PC-3 (cell line): ENCODE measurements around the gene ETV3L. TPM values are rescaled to one million over a fixed set of nuclear protein-coding genes. Genes with fewer than 3 reads are reported as not detected.

Source experiments
- ATAC-seq: fragments of 200-7000 bp; cut with Tn5 transposase; 2 replicates; pipeline ENCODE4 v1.9.1; 2020; ENCODE audit warnings: mild to moderate bottlenecking, moderate library complexity
- BruUV-seq: library from RNA; stranded (reverse); fragments of 400-500 nt; replicated peaks from 2 replicates; lab custom pipeline; 2021; lab: Mats Ljungman, UMichigan
- CTCF ChIA-PET: fragments of 300-600 bp; sonication (Branson Sonifier 250); formaldehyde crosslinking; loops from one replicate; lab custom pipeline; 2022; ENCODE audit warnings: antibody characterized with exemption; lab: Charles Lee
- POLR2A ChIA-PET: fragments of 300-600 bp; sonication (Branson Sonifier 250); formaldehyde crosslinking; loops from one replicate; lab custom pipeline; 2022; ENCODE audit warnings: antibody characterized with exemption; ENCODE audit not compliant: unreplicated experiment; lab: Charles Lee
- DNase-seq: peaks from one replicate; pipeline ENCODE4 v3.0.0-alpha.2; 2015
- H2AFZ ChIP-seq: fragments of 300-600 bp; sonication (generic); 2 replicates; pipeline ENCODE4 v1.6.0; 2016; ENCODE audit warnings: antibody characterized with exemption, low read length
- H3F3A ChIP-seq: fragments of 300-600 bp; sonication (generic); one replicate; pipeline ENCODE4 v1.6.0; 2017; ENCODE audit warnings: antibody characterized with exemption, low read length, control low read depth, mild to moderate bottlenecking; ENCODE audit not compliant: unreplicated experiment
- H3K27ac ChIP-seq: fragments of 300-600 bp; sonication (generic); 2 replicates; pipeline ENCODE4 v1.5.1; 2016; ENCODE audit warnings: mild to moderate bottlenecking, low read length
- H3K27me3 ChIP-seq: fragments of 300-600 bp; sonication (generic); 2 replicates; pipeline ENCODE4 v1.6.1; 2016; ENCODE audit warnings: low read length, mixed read lengths
- H3K36me3 ChIP-seq: fragments of 300-600 bp; sonication (generic); 2 replicates; pipeline ENCODE4 v1.6.1; 2016; ENCODE audit warnings: low read depth, mixed run types, low read length, mixed read lengths
- H3K4me1 ChIP-seq: fragments of 300-600 bp; sonication (generic); 2 replicates; pipeline ENCODE4 v1.5.1; 2016; ENCODE audit warnings: low read length; ENCODE audit not compliant: insufficient read depth
- H3K4me2 ChIP-seq: fragments of 300-600 bp; sonication (generic); 2 replicates; pipeline ENCODE4 v1.6.0; 2016; ENCODE audit warnings: low read length
- H3K4me3 ChIP-seq: fragments of 300-600 bp; sonication (generic); 2 replicates; pipeline ENCODE4 v1.5.1; 2016; ENCODE audit warnings: mild to moderate bottlenecking, low read length, mixed read lengths
- H3K79me2 ChIP-seq: fragments of 300-600 bp; sonication (generic); 2 replicates; pipeline ENCODE4 v1.6.1; 2017; ENCODE audit warnings: low read length, mixed read lengths
- H3K9ac ChIP-seq: fragments of 300-600 bp; sonication (generic); 2 replicates; pipeline ENCODE4 v1.6.0; 2016; ENCODE audit warnings: mild to moderate bottlenecking, low read length
- H3K9me2 ChIP-seq: fragments of 300-600 bp; sonication (generic); replicated peaks from 2 replicates; pipeline ENCODE4 v1.6.1; 2016; ENCODE audit warnings: mixed run types, low read length, mixed read lengths
- H3K9me3 ChIP-seq: fragments of 300-600 bp; sonication (generic); 2 replicates; pipeline ENCODE4 v1.6.1; 2016; ENCODE audit warnings: low read length, mixed read lengths
- H4K20me1 ChIP-seq: fragments of 300-600 bp; sonication (generic); 2 replicates; pipeline ENCODE4 v1.6.1; 2016; ENCODE audit warnings: low read length, mixed read lengths
- CTCF ChIP-seq: fragments of 300-600 bp; sonication (generic); conservative IDR thresholded peaks from 2 replicates; pipeline ENCODE4 v1.5.1; 2017; ENCODE audit warnings: antibody characterized with exemption, low read depth, mild to moderate bottlenecking, low read length
- EZH2 ChIP-seq: fragments of 300-600 bp; sonication (generic); IDR thresholded peaks from one replicate; pipeline ENCODE4 v1.6.1; 2017; ENCODE audit warnings: antibody characterized with exemption, mild to moderate bottlenecking, low read length; ENCODE audit not compliant: unreplicated experiment
- EZH2phosphoT487 ChIP-seq: fragments of 300-600 bp; sonication (generic); IDR thresholded peaks from 2 replicates; pipeline ENCODE4 v1.6.1; 2018; ENCODE audit warnings: mild to moderate bottlenecking, antibody characterized with exemption, low read length, borderline replicate concordance
- intact Hi-C: fragments of 100-400 bp; cut with micrococcal nuclease; formaldehyde crosslinking; loops from 2 replicates; pipeline ENCODE4 v1.9.0; 2023
- total RNA-seq: library from RNA; depleted of rRNA; stranded (reverse); fragments of >200 nt; gene quantifications from 2 replicates; pipeline ENCODE4 v1.2.3, GENCODE V29; 2014

The ETV3L gene
- total RNA-seq, 1 experiment from 2014 or later: not detected

GRCh38 chr1:157091186-157091585 is 8.4 kb downstream of the ETV3L start:
- no peaks in the 10 kb centered on the region for H3K9me2 ChIP-seq
- no peak for ATAC-seq
- 0 out of 2 replicates have a peak, but pooled peaks cover 3% of the 10 kb centered on the region for H3K4me1 ChIP-seq
- POLR2A ChIA-PET: no interaction called here
- intact Hi-C loops: no loop called here
- CTCF ChIA-PET: interaction anchor here (1.1 to 2.0 kb wide), 2 partner anchors 17 to 65 kb away, joined by 3 to 72 read pairs; no protein-coding TSS in a partner anchor
- H2AFZ ChIP-seq: no peak overlapping the region
- no peak overlapping the region for H3K9ac ChIP-seq
- no peaks in the 10 kb centered on the region for H3K79me2 ChIP-seq
- no peak overlapping the region for H3K4me3 ChIP-seq
- H3K9me3 ChIP-seq: no peaks in the 10 kb centered on the region
- no peaks in the 10 kb centered on the region for H3K36me3 ChIP-seq
- no peaks in the 10 kb centered on the region for H3F3A ChIP-seq
- no peaks in the 10 kb centered on the region for H4K20me1 ChIP-seq
- no peak for TF ChIP-seq EZH2
- no peak for TF ChIP-seq EZH2phosphoT487
- TF ChIP-seq CTCF: no peak
- no peak overlapping the region for H3K4me2 ChIP-seq
- DNase-seq: no peak
- no TSS peak for BruUV-seq
- no peaks in the 10 kb centered on the region for H3K27me3 ChIP-seq
- H3K27ac ChIP-seq: no peak overlapping the region

- H3K9me2 ChIP-seq: no peaks in the 10 kb centered on the region
These were observed 8.8 kb downstream of the ETV3L start for GRCh38 chr1:157090771-157091170.

More at GRCh38 chr1:157090771-157091170, 8.8 kb downstream of the ETV3L start:
- Histone ChIP-seq H3K79me2 (no peaks in the 10 kb centered on the region), H4K20me1 (no peaks in the 10 kb centered on the region), H3F3A (no peaks in the 10 kb centered on the region), H3K4me2 (no peak overlapping the region), H2AFZ (no peak overlapping the region), H3K4me3 (no peak overlapping the region), H3K27me3 (no peaks in the 10 kb centered on the region), H3K4me1 (0 out of 2 replicates have a peak, but pooled peaks cover 3% of the 10 kb centered on the region), H3K27ac (no peak overlapping the region), H3K9ac (no peak overlapping the region), H3K9me3 (no peaks in the 10 kb centered on the region), H3K36me3 (no peaks in the 10 kb centered on the region)
- TF ChIP-seq EZH2phosphoT487: no peak
- TF ChIP-seq EZH2: no peak
- no peak for TF ChIP-seq CTCF
- no TSS peak for BruUV-seq
- intact Hi-C loops: loop anchor here (1.0 kb wide), 1 partner anchor 66 kb away; no protein-coding TSS in a partner anchor
- ATAC-seq: no peak
- ChIA-PET CTCF (interaction anchor here (1.0 to 2.0 kb wide), 6 partner anchors 10 to 65 kb away, joined by 3 to 72 read pairs (median 4); partner anchors contain the start of gene ETV3), POLR2A (no interaction called here)
- DNase-seq: no peak
